ENCODE data around the gene MTFMT. TPM values are rescaled to one million over a fixed set of nuclear protein-coding genes. Genes with fewer than 3 reads are reported as not detected.

The MTFMT gene
- polyA plus RNA-seq, 1 experiment: 15.3 TPM

GRCh38 chr15:64970698-64971097 lies 58.7 kb downstream of the MTFMT start:
- H3K9me3 ChIP-seq (ENCODE audit: control insufficient read depth, insufficient read depth, low read length): no peaks in the 10 kb centered on the region
- no peak overlapping the region for H3K4me3 ChIP-seq (ENCODE audit: low read depth, low read length)
- no peak for DNase-seq (ENCODE audit: low read depth, low spot score)
- H3K27ac ChIP-seq (ENCODE audit: low read depth, low read length): no peak overlapping the region
- no peaks in the 10 kb centered on the region for H3K27me3 ChIP-seq (ENCODE audit: control insufficient read depth, insufficient read depth, low read length)
- CTCF ChIA-PET: no interaction called here
- POLR2A ChIA-PET: no interaction called here
- TF ChIP-seq CTCF (IDR thresholded peaks at IDR 0.05; ENCODE audit: low read depth, low read length): no peak

- CTCF ChIA-PET: no interaction called here
Measured at GRCh38 chr15:64969401-64969800, 60.0 kb downstream of the MTFMT start.

GRCh38 chr15:64961013-64961412 lies 68.4 kb downstream of the MTFMT start:
- Histone ChIP-seq H3K9me3 (ENCODE audit: control insufficient read depth, insufficient read depth, low read length) (no peaks in the 10 kb centered on the region), H3K27ac (ENCODE audit: low read depth, low read length) (no peak overlapping the region), H3K4me3 (ENCODE audit: low read depth, low read length) (no peak overlapping the region), H3K27me3 (ENCODE audit: control insufficient read depth, insufficient read depth, low read length) (no peaks in the 10 kb centered on the region)
- no peak for DNase-seq (ENCODE audit: low read depth, low spot score)
- CTCF ChIA-PET: no interaction called here
- no peak for TF ChIP-seq CTCF (IDR thresholded peaks at IDR 0.05; ENCODE audit: low read depth, low read length)
- POLR2A ChIA-PET: interaction anchor here (0.5 to 0.6 kb wide), 2 partner anchors 64 to 129 kb away, joined by 3 to 4 read pairs; no protein-coding TSS in a partner anchor

More at GRCh38 chr15:64969401-64969800, 60.0 kb downstream of the MTFMT start:
- no peak for DNase-seq (ENCODE audit: low read depth, low spot score)
- Histone ChIP-seq H3K4me3 (ENCODE audit: low read depth, low read length) (no peak overlapping the region), H3K9me3 (ENCODE audit: control insufficient read depth, insufficient read depth, low read length) (no peaks in the 10 kb centered on the region), H3K27ac (ENCODE audit: low read depth, low read length) (no peak overlapping the region), H3K27me3 (ENCODE audit: control insufficient read depth, insufficient read depth, low read length) (no peaks in the 10 kb centered on the region)
- TF ChIP-seq CTCF (IDR thresholded peaks at IDR 0.05; ENCODE audit: low read depth, low read length): no peak
- POLR2A ChIA-PET: no interaction called here

- DNase-seq (ENCODE audit: low read depth, low spot score): no peak
- H3K9me3 ChIP-seq (ENCODE audit: control insufficient read depth, insufficient read depth, low read length): no peaks in the 10 kb centered on the region
- no peak for TF ChIP-seq CTCF (IDR thresholded peaks at IDR 0.05; ENCODE audit: low read depth, low read length)
- POLR2A ChIA-PET: interaction anchor here (0.6 kb wide), 1 partner anchor 65 kb away, joined by 4 read pairs; no protein-coding TSS in a partner anchor
- no peaks in the 10 kb centered on the region for H3K27me3 ChIP-seq (ENCODE audit: control insufficient read depth, insufficient read depth, low read length)
- H3K27ac ChIP-seq (ENCODE audit: low read depth, low read length): no peak overlapping the region
- CTCF ChIA-PET: no interaction called here
- H3K4me3 ChIP-seq (ENCODE audit: low read depth, low read length): no peak overlapping the region
Measured at GRCh38 chr15:64960153-64960552, 69.3 kb downstream of the MTFMT start.

GRCh38 chr15:64959128-64959527 lies 70.3 kb downstream of the MTFMT start:
- Histone ChIP-seq H3K4me3 (ENCODE audit: low read depth, low read length) (no peak overlapping the region), H3K27me3 (ENCODE audit: control insufficient read depth, insufficient read depth, low read length) (no peaks in the 10 kb centered on the region), H3K27ac (ENCODE audit: low read depth, low read length) (no peak overlapping the region), H3K9me3 (ENCODE audit: control insufficient read depth, insufficient read depth, low read length) (no peaks in the 10 kb centered on the region)
- ChIA-PET POLR2A (no interaction called here), CTCF (no interaction called here)
- no peak for TF ChIP-seq CTCF (IDR thresholded peaks at IDR 0.05; ENCODE audit: low read depth, low read length)
- DNase-seq (ENCODE audit: low read depth, low spot score): no peak
